Measurements from ENCODE around the gene ATAD1. TPM values are rescaled to one million over a fixed set of nuclear protein-coding genes. Genes with fewer than 3 reads are reported as not detected.
A peak's percentile ranks its signal among the peaks of the same experiment; 100 is the strongest.
"Not testable (repeated sequence)": the region's sequence is repeated elsewhere in the genome, so short reads cannot be mapped to it uniquely, and the experiment has no call there.

ATAD1 gene, protein sequence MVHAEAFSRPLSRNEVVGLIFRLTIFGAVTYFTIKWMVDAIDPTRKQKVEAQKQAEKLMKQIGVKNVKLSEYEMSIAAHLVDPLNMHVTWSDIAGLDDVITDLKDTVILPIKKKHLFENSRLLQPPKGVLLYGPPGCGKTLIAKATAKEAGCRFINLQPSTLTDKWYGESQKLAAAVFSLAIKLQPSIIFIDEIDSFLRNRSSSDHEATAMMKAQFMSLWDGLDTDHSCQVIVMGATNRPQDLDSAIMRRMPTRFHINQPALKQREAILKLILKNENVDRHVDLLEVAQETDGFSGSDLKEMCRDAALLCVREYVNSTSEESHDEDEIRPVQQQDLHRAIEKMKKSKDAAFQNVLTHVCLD
- polyA plus RNA-seq, result 10 to 100 TPM in 2 of 4 donors, 1 to 10 TPM in 2; 5.1 to 34.4 (median 11.4) TPM
- long read RNA-seq, donor 1, full-length matches to known transcripts, result 5 of 20 reads
- long read RNA-seq, donor 1, partial matches to known transcripts, result 0 of 20 reads
- long read RNA-seq, donor 1, other reads (novel, unspliced or antisense), result 15 of 20 reads
- long read RNA-seq, donor 2, result 0 reads
- long read RNA-seq, donor 3, partial matches to known transcripts, result 0 of 1 reads
- long read RNA-seq, donor 3, other reads (novel, unspliced or antisense), result 0 of 1 reads
- long read RNA-seq, donor 4, result 0 reads
- long read RNA-seq, donor 5, full-length matches to known transcripts, result 1 of 1 reads
- long read RNA-seq, donor 5, partial matches to known transcripts, result 0 of 1 reads
- long read RNA-seq, donor 5, other reads (novel, unspliced or antisense), result 0 of 1 reads
- long read RNA-seq, donor 6, partial matches to known transcripts, result 0 of 11 reads
- long read RNA-seq, donor 6, other reads (novel, unspliced or antisense), result 10 of 11 reads
- long read RNA-seq, donor 7, result 0 reads
- long read RNA-seq, donor 8, result 0 reads
- long read RNA-seq, donor 9, result 0 reads
- long read RNA-seq, donor 10, partial matches to known transcripts, result 6 of 18 reads
- long read RNA-seq, donor 10, other reads (novel, unspliced or antisense), result 11 of 18 reads

DNA sequence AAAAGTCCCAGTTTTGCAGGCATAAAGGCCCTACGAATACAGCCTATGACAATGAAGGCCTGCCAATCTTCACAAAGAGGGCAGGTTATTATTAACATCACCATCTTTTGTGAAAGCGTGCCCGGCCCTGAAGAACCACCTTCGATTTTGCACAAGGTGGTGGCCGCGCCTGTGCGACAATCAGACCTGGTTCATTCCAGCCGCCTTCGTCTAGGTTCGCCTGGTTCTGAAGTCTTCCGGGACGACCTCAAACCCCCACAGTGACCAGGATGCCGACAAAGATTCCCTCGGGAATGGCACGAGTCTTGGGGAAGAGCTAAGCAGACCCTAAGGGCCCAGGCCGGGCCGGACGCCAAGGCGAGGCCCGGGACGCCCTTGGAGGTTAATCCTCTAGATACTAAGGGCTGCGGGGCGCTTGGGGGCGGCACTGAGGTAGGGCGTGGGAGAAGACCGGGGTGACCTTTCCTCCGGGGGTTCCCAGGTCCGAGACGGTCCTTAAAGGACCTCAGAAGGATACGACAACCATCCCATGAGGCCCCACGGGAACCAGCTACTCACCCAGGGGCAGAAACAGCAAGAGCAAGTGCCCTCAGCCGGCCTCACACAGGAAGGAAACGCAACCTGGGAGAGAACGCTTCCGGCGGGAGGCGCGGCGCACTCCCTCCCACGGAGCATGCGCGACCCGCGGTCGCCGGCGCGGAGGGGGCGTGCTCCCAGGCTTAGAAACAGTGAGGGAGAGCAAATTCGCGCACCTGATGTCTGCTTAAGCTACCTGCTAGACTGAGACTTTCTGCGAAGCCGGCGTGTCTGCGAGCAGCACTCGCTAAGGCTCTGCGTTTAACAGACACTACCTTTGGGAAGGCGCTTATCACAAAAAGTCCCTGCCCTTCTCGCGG is at the start of gene ATAD1:
Gene ATAD1 (minus strand): TSS at position 618 of the 896 bp plus-strand sequence. CDS start 3,627 bp downstream, outside the sequence.
- WGBS, 3 donors, result 0% methylated on average over 57 to 60 of the region's 60 CpGs
- H3K27ac ChIP-seq (ENCODE audit: low read depth in 1 of 3, low read length in 2 of 3), result peak within 1 kb of the TSS; percentile 85 to 97 (median 91)
- H3K9me3 ChIP-seq (ENCODE audit: control insufficient read depth in 2 of 2, insufficient read depth in 1 of 2, low read depth in 1 of 2, low read length in 1 of 2), result no peaks in the 10 kb centered on the region
- peak; percentile 91 to 96 for DNase-seq
- H3K36me3 ChIP-seq (ENCODE audit: control insufficient read depth in 3 of 3, insufficient read depth in 2 of 3, low read depth in 1 of 3, low read length in 3 of 3), result no peaks in the 10 kb centered on the region
- H3K4me1 ChIP-seq (ENCODE audit: control insufficient read depth in 3 of 3, insufficient read depth in 2 of 3, low read depth in 1 of 3, low read length in 2 of 3), result peaks cover 0 to 17% (median 2%) of the 10 kb centered on the region in 3 donors
- H3K4me3 ChIP-seq (ENCODE audit: low read depth in 1 of 3, low read length in 3 of 3), result peak within 1 kb of the TSS; percentile 52 to 84 (median 68)
- FAIRE-seq, result no peak
- no peaks in the 10 kb centered on the region for H3K27me3 ChIP-seq (ENCODE audit: control insufficient read depth in 3 of 3, insufficient read depth in 3 of 3, low read length in 3 of 3)

DNA sequence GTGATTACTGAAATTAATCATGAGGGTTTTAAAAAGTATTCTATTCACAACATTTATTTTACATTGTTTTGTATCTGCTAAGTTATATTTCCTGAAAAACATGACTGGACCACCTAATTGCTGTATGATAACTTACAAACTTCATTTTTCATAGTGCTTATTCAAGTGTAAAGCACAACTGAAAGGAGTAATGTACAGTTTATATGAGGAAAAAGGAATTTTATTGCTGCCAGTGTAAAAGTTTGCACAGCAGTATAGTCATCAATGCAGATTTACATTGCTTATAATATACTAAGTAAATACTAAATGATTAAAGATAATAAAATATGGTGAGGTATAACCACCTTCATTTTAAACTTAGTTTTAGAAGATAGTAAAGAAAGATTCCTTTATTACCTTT is 49.4 kb upstream of the ATAD1 start:
- no peaks in the 10 kb centered on the region for H3K9me3 ChIP-seq (ENCODE audit: control insufficient read depth in 2 of 2, insufficient read depth in 1 of 2, low read depth in 1 of 2, low read length in 1 of 2)
- FAIRE-seq, result peak; percentile 70

DNA sequence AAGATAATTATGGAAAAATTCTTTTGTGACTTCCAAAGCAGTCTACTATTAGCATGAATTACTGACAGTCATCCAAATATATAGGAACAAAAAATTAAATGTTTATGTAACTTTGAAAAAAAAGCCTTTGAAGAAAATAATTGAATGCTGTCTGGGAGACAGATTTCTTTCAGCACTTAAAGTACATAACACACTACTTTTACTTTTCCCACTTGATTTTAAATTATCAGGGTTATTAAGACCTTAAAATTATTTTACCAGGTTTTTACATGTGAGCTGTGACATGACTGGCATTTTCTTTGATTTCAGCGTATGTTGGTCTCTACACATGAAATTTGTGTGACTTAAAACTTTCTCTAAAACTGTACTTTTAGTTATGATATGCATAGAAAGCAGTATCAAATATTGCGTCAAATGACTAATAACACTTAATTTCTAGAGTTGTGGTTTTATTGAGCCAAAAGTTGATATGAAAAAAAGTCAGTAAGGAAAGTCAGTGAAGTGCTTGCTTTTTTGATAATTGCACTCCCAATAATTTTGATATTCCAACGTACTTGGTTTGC is 48.5 kb upstream of the ATAD1 start:
- WGBS, 3 donors, result 1 to 6% (median 3%) methylated on average over 3 of the region's 3 CpGs
- Histone ChIP-seq H3K9me3 (ENCODE audit: control insufficient read depth in 2 of 2, insufficient read depth in 1 of 2, low read depth in 1 of 2, low read length in 1 of 2) (no peaks in the 10 kb centered on the region), H3K4me3 (ENCODE audit: low read depth in 1 of 3, low read length in 3 of 3) (peak overlapping the region in 2 of 3 donors; percentile 76 to 88), H3K27me3 (ENCODE audit: control insufficient read depth in 3 of 3, insufficient read depth in 3 of 3, low read length in 3 of 3) (no peaks in the 10 kb centered on the region), H3K4me1 (ENCODE audit: control insufficient read depth in 3 of 3, insufficient read depth in 2 of 3, low read depth in 1 of 3, low read length in 2 of 3) (peaks cover 0 to 2% (median under 1%) of the 10 kb centered on the region in 3 donors), H3K27ac (ENCODE audit: low read depth in 1 of 3, low read length in 2 of 3) (peak overlapping the region in 1 of 3 donors; percentile 90), H3K36me3 (ENCODE audit: control insufficient read depth in 3 of 3, insufficient read depth in 2 of 3, low read depth in 1 of 3, low read length in 3 of 3) (peaks cover 0 to 6% (median 0%) of the 10 kb centered on the region in 3 donors)
- FAIRE-seq (no peak), DNase-seq (no peak)

More for the DNA sequence above, 49.4 kb upstream of the ATAD1 start:
- peak in 1 of 2 donors; percentile 31 for DNase-seq
- H3K4me3 ChIP-seq (ENCODE audit: low read depth in 1 of 3, low read length in 3 of 3), result peak overlapping the region in 1 of 3 donors; percentile 3
- H3K27me3 ChIP-seq (ENCODE audit: control insufficient read depth in 3 of 3, insufficient read depth in 3 of 3, low read length in 3 of 3), result no peaks in the 10 kb centered on the region
- peaks cover 0 to 2% (median 0%) of the 10 kb centered on the region in 3 donors for H3K4me1 ChIP-seq (ENCODE audit: control insufficient read depth in 3 of 3, insufficient read depth in 2 of 3, low read depth in 1 of 3, low read length in 2 of 3)
- peak overlapping the region in 1 of 3 donors; percentile 36 for H3K27ac ChIP-seq (ENCODE audit: low read depth in 1 of 3, low read length in 2 of 3)
- peaks cover 0 to 9% (median 0%) of the 10 kb centered on the region in 3 donors for H3K36me3 ChIP-seq (ENCODE audit: control insufficient read depth in 3 of 3, insufficient read depth in 2 of 3, low read depth in 1 of 3, low read length in 3 of 3)

DNA sequence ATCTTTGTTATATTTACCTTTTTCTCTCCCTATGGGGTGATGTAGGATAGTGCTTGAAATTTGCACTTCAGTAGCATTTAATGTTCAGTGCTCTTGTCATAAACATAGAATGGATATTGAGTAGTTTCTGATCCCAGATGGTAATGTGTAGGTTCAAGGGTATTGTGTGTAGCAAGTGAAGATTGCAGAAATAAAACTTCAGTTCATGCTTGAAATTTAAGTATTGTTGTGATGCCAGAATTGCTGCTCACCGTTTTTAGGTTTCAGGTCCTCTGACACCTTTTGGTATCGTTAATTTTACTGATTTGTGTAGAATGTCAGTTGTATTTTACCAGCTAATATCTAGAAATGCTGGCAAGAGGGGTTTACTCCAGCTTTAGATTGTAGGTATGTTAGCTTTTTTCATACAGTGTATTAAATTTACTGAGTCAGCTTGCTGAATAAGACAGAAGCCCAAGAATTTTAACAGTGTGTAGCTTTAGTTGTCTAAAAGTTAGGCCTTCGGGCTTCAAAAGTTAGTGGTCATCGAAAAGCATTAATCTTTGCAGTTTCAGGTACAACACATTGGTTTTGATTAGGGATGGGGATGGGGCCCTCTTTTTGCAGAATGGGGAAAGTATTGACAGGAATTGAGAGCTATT is 47.3 kb upstream of the ATAD1 start:
- no peaks in the 10 kb centered on the region for H3K9me3 ChIP-seq (ENCODE audit: control insufficient read depth in 2 of 2, insufficient read depth in 1 of 2, low read depth in 1 of 2, low read length in 1 of 2)
- peaks cover 0 to 12% (median 4%) of the 10 kb centered on the region in 3 donors for H3K4me1 ChIP-seq (ENCODE audit: control insufficient read depth in 3 of 3, insufficient read depth in 2 of 3, low read depth in 1 of 3, low read length in 2 of 3)
- H3K27me3 ChIP-seq (ENCODE audit: control insufficient read depth in 3 of 3, insufficient read depth in 3 of 3, low read length in 3 of 3), result no peaks in the 10 kb centered on the region
- no peak for FAIRE-seq
- H3K4me3 ChIP-seq (ENCODE audit: low read depth in 1 of 3, low read length in 3 of 3), result peak overlapping the region; percentile 60 to 88 (median 76)
- H3K27ac ChIP-seq (ENCODE audit: low read depth in 1 of 3, low read length in 2 of 3), result peak overlapping the region; percentile 29 to 90 (median 32)
- WGBS, 3 donors, result 1 to 2% (median 1%) methylated on average over 4 of the region's 4 CpGs
- peak; percentile 23 to 41 for DNase-seq
- H3K36me3 ChIP-seq (ENCODE audit: control insufficient read depth in 3 of 3, insufficient read depth in 2 of 3, low read depth in 1 of 3, low read length in 3 of 3), result peaks cover 0 to 4% (median 0%) of the 10 kb centered on the region in 3 donors

DNA sequence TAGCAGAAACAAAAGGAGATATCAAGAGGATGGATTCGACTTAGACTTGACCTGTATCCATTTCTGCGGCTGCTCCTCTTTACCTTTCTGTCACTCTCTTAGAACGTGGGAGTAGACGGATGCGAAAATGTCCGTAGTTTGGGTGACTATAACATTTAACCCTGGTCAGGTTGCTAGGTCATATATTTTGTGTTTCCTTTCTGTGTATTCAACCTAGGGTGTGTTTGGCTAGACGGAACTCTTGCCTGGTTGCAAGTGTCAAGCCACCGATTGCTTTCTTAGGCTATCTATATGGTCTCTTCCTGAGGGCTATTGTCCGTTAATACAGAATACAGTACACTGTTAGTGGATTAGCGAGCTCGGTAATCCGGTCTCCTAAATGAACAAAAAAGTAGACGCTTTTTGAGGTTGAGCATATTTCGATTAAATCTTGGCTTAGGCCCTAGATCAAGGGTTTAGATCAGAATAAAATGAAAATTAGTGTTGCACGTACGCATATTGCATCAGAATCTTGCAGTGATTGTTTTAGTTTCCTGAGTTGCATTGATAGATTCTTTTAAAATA is 46.6 kb upstream of the ATAD1 start:
- H3K27ac ChIP-seq (ENCODE audit: low read depth in 1 of 3, low read length in 2 of 3), result peak overlapping the region; percentile 88 to 98 (median 90)
- H3K36me3 ChIP-seq (ENCODE audit: control insufficient read depth in 3 of 3, insufficient read depth in 2 of 3, low read depth in 1 of 3, low read length in 3 of 3), result peaks cover 0 to 4% (median 0%) of the 10 kb centered on the region in 3 donors
- DNase-seq (peak; percentile 42 to 60), FAIRE-seq (no peak)
- H3K4me1 ChIP-seq (ENCODE audit: control insufficient read depth in 3 of 3, insufficient read depth in 2 of 3, low read depth in 1 of 3, low read length in 2 of 3), result peaks cover 0 to 16% (median 4%) of the 10 kb centered on the region in 3 donors
- WGBS, 3 donors, result 0% methylated on average over 16 of the region's 16 CpGs
- no peaks in the 10 kb centered on the region for H3K27me3 ChIP-seq (ENCODE audit: control insufficient read depth in 3 of 3, insufficient read depth in 3 of 3, low read length in 3 of 3)
- no peaks in the 10 kb centered on the region for H3K9me3 ChIP-seq (ENCODE audit: control insufficient read depth in 2 of 2, insufficient read depth in 1 of 2, low read depth in 1 of 2, low read length in 1 of 2)
- H3K4me3 ChIP-seq (ENCODE audit: low read depth in 1 of 3, low read length in 3 of 3), result peak overlapping the region; percentile 76 to 99 (median 88)

DNA sequence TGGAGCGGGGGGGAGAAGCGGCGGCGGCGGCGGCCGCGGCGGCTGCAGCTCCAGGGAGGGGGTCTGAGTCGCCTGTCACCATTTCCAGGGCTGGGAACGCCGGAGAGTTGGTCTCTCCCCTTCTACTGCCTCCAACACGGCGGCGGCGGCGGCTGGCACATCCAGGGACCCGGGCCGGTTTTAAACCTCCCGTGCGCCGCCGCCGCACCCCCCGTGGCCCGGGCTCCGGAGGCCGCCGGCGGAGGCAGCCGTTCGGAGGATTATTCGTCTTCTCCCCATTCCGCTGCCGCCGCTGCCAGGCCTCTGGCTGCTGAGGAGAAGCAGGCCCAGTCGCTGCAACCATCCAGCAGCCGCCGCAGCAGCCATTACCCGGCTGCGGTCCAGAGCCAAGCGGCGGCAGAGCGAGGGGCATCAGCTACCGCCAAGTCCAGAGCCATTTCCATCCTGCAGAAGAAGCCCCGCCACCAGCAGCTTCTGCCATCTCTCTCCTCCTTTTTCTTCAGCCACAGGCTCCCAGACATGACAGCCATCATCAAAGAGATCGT is 46.0 kb upstream of the ATAD1 start:
- not testable (repeated sequence) for H3K27me3 ChIP-seq (ENCODE audit: control insufficient read depth in 3 of 3, insufficient read depth in 3 of 3, low read length in 3 of 3); H3K36me3 ChIP-seq (ENCODE audit: control insufficient read depth in 3 of 3, insufficient read depth in 2 of 3, low read depth in 1 of 3, low read length in 3 of 3); FAIRE-seq; H3K9me3 ChIP-seq (ENCODE audit: control insufficient read depth in 2 of 2, insufficient read depth in 1 of 2, low read depth in 1 of 2, low read length in 1 of 2)
- WGBS, 3 donors, result 0% methylated on average over 27 to 47 of the region's 47 CpGs
- peak in 1 of 2 donors; percentile 68 for DNase-seq
- peaks cover 0 to 16% (median 4%) of the 10 kb centered on the region in 3 donors for H3K4me1 ChIP-seq (ENCODE audit: control insufficient read depth in 3 of 3, insufficient read depth in 2 of 3, low read depth in 1 of 3, low read length in 2 of 3)
- H3K4me3 ChIP-seq (ENCODE audit: low read depth in 1 of 3, low read length in 3 of 3), result peak overlapping the region; percentile 76 to 99 (median 88)
- peak overlapping the region; percentile 90 to 98 (median 94) for H3K27ac ChIP-seq (ENCODE audit: low read depth in 1 of 3, low read length in 2 of 3)
